ENCODE data around the gene PRG3.

The PRG3 gene

DNA sequence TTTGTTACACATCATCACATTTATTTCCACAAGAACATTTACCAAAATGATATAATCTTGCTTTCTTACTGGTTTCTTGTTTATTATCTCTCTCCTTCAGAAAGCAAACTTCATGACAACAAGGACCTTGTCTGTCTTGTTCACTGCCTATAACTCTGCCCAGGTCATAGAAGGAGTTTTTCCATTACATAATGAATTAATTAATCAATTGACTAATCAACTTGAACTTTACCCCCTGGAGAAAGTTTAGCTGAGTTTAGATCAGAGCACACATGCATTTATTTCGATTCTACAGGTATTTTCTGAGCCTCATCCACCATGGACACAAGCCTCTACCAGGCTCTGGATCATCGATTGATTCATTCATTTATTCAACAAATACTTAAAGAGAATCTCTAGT is 15.8 kb upstream of the PRG3 start:
- Histone ChIP-seq H3K9ac (ENCODE audit: low read length) (no peak overlapping the region), H3K4me1 (ENCODE audit: low read length) (peaks cover 19% of the 10 kb centered on the region), H3K9me3 (ENCODE audit: insufficient read depth, low read length) (no peaks in the 10 kb centered on the region), H3K79me2 (ENCODE audit: low read length) (no peaks in the 10 kb centered on the region), H4K20me1 (ENCODE audit: insufficient read depth, low read length) (no peaks in the 10 kb centered on the region), H3K4me3 (ENCODE audit: low read length) (no peak overlapping the region), H3K36me3 (replicated peaks; ENCODE audit: low read depth, low read length) (peaks cover 7% of the 10 kb centered on the region), H3K27ac (ENCODE audit: low read length) (no peak overlapping the region), H2AFZ (ENCODE audit: low read depth, low read length) (no peak overlapping the region), H3K4me2 (ENCODE audit: low read length) (no peak overlapping the region), H3K27me3 (ENCODE audit: low read depth, low read length) (no peaks in the 10 kb centered on the region)
- TF ChIP-seq, protein P1, sequence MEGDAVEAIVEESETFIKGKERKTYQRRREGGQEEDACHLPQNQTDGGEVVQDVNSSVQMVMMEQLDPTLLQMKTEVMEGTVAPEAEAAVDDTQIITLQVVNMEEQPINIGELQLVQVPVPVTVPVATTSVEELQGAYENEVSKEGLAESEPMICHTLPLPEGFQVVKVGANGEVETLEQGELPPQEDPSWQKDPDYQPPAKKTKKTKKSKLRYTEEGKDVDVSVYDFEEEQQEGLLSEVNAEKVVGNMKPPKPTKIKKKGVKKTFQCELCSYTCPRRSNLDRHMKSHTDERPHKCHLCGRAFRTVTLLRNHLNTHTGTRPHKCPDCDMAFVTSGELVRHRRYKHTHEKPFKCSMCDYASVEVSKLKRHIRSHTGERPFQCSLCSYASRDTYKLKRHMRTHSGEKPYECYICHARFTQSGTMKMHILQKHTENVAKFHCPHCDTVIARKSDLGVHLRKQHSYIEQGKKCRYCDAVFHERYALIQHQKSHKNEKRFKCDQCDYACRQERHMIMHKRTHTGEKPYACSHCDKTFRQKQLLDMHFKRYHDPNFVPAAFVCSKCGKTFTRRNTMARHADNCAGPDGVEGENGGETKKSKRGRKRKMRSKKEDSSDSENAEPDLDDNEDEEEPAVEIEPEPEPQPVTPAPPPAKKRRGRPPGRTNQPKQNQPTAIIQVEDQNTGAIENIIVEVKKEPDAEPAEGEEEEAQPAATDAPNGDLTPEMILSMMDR (IDR thresholded peaks at IDR 0.05; ENCODE audit: low read depth, low read length) = no peak
- TF ChIP-seq EZH2phosphoT487 (IDR thresholded peaks at IDR 0.05; ENCODE audit: low read depth) = no peak

DNA sequence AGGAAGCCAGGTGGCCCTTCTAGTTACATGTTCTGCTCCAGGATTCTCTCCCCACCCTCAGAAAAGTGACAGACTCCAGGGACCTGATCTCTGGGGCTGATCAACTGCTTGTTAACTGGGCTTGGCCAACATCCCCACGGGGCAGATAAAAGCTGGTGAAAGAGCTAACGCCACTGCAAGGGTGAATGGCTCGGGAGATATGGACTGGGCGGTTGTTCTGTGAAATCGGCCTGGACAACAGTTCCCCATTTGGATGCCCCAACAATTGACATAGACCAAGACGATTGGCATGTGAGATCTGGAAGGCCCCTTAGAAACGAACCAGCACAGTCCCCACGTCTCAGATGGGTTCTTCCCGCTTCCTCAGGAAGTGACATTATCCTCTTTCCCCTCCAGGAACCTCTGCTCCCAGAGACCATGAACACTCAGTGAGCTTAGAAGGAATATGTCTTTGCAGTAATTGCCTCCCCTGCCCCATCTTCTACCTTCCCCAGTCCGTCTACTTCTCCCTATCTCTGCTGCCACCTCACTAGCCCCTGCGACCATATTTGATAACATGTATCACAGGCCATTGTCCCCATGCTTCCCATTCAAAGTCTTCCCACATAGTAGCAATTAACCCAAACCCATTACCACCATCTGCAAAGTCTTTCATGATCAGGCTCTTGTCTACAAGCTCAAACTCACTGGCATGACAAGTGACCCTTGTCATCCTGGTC is 15.1 kb upstream of the PRG3 start:
- Histone ChIP-seq H3K79me2 (ENCODE audit: low read length) (no peaks in the 10 kb centered on the region), H3K9me3 (ENCODE audit: insufficient read depth, low read length) (no peaks in the 10 kb centered on the region), H3K27ac (ENCODE audit: low read length) (no peak overlapping the region), H3K9ac (ENCODE audit: low read length) (no peak overlapping the region), H3K27me3 (ENCODE audit: low read depth, low read length) (no peaks in the 10 kb centered on the region), H4K20me1 (ENCODE audit: insufficient read depth, low read length) (no peaks in the 10 kb centered on the region), H3K36me3 (replicated peaks; ENCODE audit: low read depth, low read length) (peaks cover 3% of the 10 kb centered on the region), H3K4me3 (ENCODE audit: low read length) (no peak overlapping the region), H3K4me1 (ENCODE audit: low read length) (peaks cover 19% of the 10 kb centered on the region), H2AFZ (ENCODE audit: low read depth, low read length) (no peak overlapping the region), H3K4me2 (ENCODE audit: low read length) (no peak overlapping the region)
- no peak for TF ChIP-seq EZH2phosphoT487 (IDR thresholded peaks at IDR 0.05; ENCODE audit: low read depth)
- TF ChIP-seq, protein P1 (IDR thresholded peaks at IDR 0.05; ENCODE audit: low read depth, low read length) = no peak

DNA sequence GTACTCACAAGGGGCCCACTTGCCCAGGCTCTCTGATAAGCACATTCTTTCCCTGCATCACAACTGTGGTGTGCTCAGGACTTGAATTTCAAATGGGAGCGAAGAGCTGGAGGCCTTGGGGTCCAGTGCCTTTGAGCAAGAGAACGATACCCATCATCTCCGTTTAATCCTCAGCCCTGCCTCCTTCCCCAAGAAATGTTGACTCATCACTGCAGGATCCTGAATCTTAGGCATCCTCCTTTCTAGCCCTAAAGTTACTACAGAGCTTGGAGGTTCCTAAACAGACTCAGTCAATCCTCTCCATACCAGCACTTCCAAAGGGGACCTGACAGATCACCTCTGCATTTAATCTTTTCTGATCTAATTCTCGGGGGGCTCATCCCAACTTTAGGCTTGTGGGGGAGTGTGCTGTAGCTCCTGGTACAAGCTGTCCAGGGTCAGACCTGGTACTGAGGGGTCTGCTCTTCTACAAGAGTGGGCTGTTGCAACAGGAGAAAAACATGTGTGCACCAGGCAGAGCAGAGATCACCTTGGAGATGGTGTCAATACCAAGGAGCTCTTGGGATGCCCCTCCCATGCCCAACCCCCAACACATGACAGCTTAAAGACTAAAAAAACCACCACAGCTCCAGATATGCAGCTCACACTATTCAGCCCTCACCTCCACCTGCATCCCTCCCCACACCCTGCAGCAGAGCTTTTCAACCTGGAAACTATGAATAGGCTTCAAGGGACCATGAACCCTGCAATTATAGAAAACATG is 13.4 kb upstream of the PRG3 start:
- H3K27ac ChIP-seq (ENCODE audit: low read length) = no peak overlapping the region
- H3K79me2 ChIP-seq (ENCODE audit: low read length) = no peaks in the 10 kb centered on the region
- no peak overlapping the region for H3K4me2 ChIP-seq (ENCODE audit: low read length)
- H3K4me1 ChIP-seq (ENCODE audit: low read length) = peaks cover 19% of the 10 kb centered on the region
- H3K4me3 ChIP-seq (ENCODE audit: low read length) = no peak overlapping the region
- H3K27me3 ChIP-seq (ENCODE audit: low read depth, low read length) = no peaks in the 10 kb centered on the region
- TF ChIP-seq, protein P1 (IDR thresholded peaks at IDR 0.05; ENCODE audit: low read depth, low read length) = no peak
- TF ChIP-seq EZH2phosphoT487 (IDR thresholded peaks at IDR 0.05; ENCODE audit: low read depth) = no peak
- no peaks in the 10 kb centered on the region for H3K9me3 ChIP-seq (ENCODE audit: insufficient read depth, low read length)
- H3K9ac ChIP-seq (ENCODE audit: low read length) = no peak overlapping the region
- no peak overlapping the region for H2AFZ ChIP-seq (ENCODE audit: low read depth, low read length)
- no peaks in the 10 kb centered on the region for H4K20me1 ChIP-seq (ENCODE audit: insufficient read depth, low read length)
- H3K36me3 ChIP-seq (replicated peaks; ENCODE audit: low read depth, low read length) = peaks cover 3% of the 10 kb centered on the region

DNA sequence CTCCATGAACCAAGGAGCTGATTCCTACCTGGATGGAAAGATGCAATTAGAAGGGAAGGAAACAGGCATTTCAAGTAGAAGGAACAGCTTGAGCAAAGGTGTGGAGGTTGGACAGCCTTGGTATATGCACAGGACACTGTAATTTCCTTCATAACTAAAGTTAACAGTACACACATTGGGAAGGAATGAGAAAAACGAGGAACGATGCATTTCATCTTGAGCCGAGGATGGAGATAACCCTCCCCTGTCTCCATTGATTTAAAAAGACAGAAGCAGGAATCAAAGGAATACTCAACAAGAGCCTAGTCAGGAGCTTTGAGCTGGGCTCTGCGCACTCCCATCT is 11.8 kb upstream of the PRG3 start:
- H3K36me3 ChIP-seq (replicated peaks; ENCODE audit: low read depth, low read length) = no peaks in the 10 kb centered on the region
- no peak overlapping the region for H3K9ac ChIP-seq (ENCODE audit: low read length)
- H2AFZ ChIP-seq (ENCODE audit: low read depth, low read length) = no peak overlapping the region
- no peaks in the 10 kb centered on the region for H3K9me3 ChIP-seq (ENCODE audit: insufficient read depth, low read length)
- H3K79me2 ChIP-seq (ENCODE audit: low read length) = no peaks in the 10 kb centered on the region
- peaks cover 12% of the 10 kb centered on the region for H3K4me1 ChIP-seq (ENCODE audit: low read length)
- H3K27me3 ChIP-seq (ENCODE audit: low read depth, low read length) = no peaks in the 10 kb centered on the region
- no peak for TF ChIP-seq EZH2phosphoT487 (IDR thresholded peaks at IDR 0.05; ENCODE audit: low read depth)
- TF ChIP-seq, protein P1 (IDR thresholded peaks at IDR 0.05; ENCODE audit: low read depth, low read length) = no peak
- H4K20me1 ChIP-seq (ENCODE audit: insufficient read depth, low read length) = no peaks in the 10 kb centered on the region
- H3K27ac ChIP-seq (ENCODE audit: low read length) = no peak overlapping the region
- no peak overlapping the region for H3K4me3 ChIP-seq (ENCODE audit: low read length)
- no peak overlapping the region for H3K4me2 ChIP-seq (ENCODE audit: low read length)
